ENCODE data around the gene LIME1.

Gene LIME1

GRCh38 chr20:63751471-63752271 lies 15.2 kb downstream of the LIME1 start:
- DNase-seq = no peak

- DNase-seq = no peak
Measured at GRCh38 chr20:63752411-63753101, 16.1 kb downstream of the LIME1 start.

- DNase-seq = no peak
Measured at GRCh38 chr20:63753381-63753780, 16.9 kb downstream of the LIME1 start.

DNA sequence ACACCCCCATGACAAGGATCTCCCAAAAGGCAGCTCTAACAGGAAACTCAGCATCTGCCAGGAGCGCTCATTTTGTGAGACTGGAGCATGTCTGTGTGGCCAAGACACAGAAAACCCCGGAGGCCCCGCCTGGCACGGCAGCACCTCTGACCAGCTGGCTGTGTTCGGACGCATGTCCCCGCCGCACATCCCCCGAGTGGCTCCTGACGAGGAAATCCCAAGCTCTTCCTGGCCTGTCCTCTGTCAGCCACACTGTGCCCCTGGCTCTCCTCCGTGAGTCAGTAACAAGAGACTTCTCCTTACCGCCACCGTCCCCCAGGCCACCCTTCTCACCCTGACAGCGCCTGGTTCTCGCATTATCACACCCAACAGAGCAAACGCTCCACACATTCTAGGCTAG lies 17.5 kb downstream of the LIME1 start:
- DNase-seq = no peak

DNA sequence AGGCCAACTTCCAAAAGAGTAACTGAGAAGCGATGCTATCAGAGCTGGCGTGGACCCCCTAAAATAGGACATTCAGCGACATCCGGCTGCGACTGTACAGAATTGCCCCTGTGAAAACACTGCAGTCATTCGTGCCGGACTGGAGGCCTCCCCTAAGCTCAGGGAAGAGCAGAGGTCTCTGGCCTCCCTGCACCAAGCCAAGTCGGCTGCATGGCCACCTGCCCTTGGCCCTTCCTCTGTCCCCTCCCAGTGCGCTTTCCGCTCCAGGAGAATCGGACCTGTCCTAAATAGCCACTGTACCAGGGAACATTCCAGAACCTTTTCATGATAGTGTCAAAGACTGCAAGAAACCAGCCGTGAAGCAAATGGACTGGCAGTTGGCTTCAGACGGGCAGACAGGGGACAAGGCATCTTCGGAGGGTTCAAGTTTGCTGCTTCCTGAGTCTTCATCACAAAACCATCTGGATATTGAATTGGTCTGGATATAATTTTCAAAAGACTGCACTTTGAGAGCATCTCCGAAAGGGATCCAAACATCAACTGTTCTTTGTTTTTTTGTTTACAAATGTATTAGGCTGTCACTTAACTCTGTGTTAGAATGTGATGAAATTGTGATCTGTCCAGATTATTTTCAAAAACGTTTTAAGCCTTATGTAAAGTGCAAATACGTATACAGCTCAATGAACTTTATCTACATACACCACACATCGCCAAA lies 19.6 kb downstream of the LIME1 start:
- DNase-seq = no peak

- no peak for DNase-seq
Measured at GRCh38 chr20:63756648-63756991, 20.2 kb downstream of the LIME1 start.

- DNase-seq = no peak
Measured at GRCh38 chr20:63758152-63758551, 21.7 kb downstream of the LIME1 start.

GRCh38 chr20:63759377-63759901 lies 23.0 kb downstream of the LIME1 start:
- no peak for DNase-seq

DNA sequence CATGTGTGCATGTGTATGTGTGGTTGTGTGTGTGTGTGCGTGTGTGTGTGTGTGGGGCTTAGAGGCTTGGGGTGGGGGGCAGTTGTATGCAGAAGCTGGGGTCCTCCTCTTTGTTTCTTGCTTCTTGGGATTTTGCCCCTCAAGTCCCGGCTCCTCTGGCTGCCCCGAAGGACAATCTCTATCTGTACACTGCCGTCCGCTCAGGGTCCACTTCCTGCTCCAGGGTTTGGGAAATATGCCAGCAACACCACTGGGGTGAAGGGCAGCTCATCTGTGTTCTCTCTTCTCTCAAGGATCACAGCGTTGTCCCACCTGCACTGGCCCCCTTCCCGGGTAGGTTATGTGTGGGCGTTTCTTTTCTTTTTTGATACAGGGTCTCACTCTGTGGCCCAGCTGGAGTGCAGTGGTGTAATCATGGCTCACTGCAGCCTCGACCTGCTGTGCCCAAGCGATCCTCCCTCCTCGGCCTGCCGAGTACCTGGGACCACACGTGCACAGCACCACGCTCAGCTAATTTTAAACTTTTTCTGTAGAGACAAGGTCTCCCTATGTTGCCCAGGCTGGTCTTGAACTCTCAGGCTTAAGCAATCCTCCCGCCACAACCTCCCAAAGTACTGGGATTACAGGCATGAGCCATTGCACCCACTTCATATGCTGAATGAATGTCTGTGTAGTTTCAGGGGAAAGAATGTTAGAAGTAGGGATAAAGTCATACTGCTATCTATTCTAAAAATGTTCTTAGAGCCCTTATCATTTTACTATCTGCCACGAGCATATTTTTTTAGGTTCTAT lies 28.8 kb downstream of the LIME1 start:
- no peak for DNase-seq

- no peak for DNase-seq
Measured at GRCh38 chr20:63765902-63766301, 29.4 kb downstream of the LIME1 start.

DNA sequence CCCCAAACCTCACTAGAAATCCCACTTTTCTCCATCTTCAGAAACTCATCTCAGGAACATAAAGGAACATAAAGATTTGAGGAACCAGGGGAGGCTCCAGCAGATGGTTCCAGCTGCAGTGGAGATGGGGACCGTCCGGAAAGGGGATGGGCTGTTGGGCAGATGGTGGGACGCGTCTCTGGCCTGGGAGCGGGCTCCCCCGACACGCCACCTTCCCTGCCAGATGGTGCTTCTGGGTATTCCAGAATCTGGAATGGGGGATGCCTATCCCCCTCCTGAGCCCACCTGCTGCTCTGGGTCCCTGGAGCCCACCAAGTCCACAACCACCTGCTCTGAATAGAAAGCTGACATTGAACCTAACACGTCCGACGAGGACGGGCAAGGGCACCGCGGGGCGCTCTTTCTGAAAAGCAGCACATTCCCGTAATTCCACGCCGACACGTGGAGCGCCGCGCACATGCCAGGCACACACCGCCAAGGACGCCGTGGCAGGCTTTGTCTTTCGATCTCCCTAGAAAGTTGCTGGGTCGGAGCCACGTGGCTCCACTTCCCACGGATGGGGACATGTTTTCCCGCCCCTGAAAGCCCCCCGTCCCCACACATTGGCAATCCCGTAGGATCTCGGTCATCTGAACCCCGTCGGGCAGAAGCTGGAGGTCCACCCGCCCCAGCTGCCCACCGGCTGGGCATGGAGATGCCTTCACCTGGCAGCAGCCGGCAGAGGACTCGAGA lies 30.4 kb downstream of the LIME1 start:
- peak; percentile 69 for DNase-seq

- no peak for DNase-seq
Measured at GRCh38 chr20:63767456-63767855, 31.0 kb downstream of the LIME1 start.

- peak; percentile 12 for DNase-seq
Measured at GRCh38 chr20:63767886-63768285, 31.4 kb downstream of the LIME1 start.

GRCh38 chr20:63768591-63769515 lies 32.4 kb downstream of the LIME1 start:
- DNase-seq = no peak

GRCh38 chr20:63769891-63770474 lies 33.5 kb downstream of the LIME1 start:
- DNase-seq = no peak

- DNase-seq = no peak
Measured at GRCh38 chr20:63771046-63771707, 34.7 kb downstream of the LIME1 start.

- no peak for DNase-seq
Measured at GRCh38 chr20:63772781-63773518, 36.5 kb downstream of the LIME1 start.

- no peak for DNase-seq
Measured at GRCh38 chr20:63773571-63774241, 37.2 kb downstream of the LIME1 start.

- DNase-seq = no peak
Measured at GRCh38 chr20:63774306-63774705, 37.8 kb downstream of the LIME1 start.
